Measurements from ENCODE around the gene FAM98B.

The FAM98B gene

GRCh38 chr15:38461066-38461833 is 7.3 kb downstream of the FAM98B start:
- no peak for DNase-seq

DNA sequence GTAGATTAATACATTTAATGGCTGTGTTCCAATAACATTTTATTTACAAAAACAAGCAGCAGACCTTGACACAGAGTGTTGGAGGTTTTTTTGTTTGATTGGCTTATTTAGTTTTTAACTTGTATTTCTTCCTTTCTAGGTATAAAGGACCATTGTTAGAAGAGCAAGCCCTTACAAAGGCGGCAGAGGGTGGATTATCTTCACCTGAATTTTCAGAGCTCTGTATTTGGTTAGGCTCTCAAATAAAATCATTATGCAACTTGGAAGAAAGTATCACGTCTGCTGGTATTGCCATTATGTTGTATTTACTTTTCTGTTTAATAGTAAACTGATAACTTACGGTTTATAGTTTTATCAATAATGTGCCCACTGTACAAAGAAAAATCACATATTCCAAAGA is 10.0 kb downstream of the FAM98B start:
- DNase-seq, result no peak

DNA sequence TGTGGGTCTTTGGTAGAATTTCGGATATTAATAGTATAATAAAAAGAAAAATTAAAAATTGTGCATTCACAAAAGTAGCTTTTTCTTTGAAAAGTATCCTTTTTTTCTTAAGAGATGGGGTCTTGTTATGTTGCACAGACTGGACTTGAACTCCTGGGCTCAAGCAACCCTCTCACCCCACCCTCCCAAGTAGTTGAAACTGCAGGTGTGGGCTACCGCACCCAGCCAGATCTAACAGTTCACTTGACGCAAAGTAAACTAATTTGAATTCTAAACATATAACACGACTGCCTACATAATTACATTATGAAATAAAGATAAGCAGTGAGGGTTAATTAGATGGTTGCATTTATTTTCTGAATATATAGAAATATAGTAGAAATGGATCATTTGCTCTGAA is 10.7 kb downstream of the FAM98B start:
- no peak for DNase-seq

GRCh38 chr15:38470816-38471215 is 16.9 kb downstream of the FAM98B start:
- DNase-seq, result no peak

DNA sequence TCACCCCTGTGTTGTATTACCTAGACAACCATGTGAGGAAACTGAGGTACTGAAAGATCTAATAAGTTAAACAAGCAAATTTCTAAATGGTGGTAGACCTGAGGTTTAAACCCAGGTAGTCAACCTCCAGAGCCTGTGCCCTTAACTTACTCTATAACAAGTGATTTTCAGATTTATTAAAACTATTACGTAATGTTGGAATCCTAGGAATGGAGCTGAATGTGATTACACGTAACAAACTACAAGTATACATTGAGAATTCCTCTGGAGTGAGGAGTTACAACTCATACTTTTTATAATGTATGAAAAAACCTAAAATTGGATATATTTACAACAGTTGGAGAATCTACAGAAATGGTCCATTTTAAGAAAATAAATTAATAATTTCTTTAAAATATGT is 18.0 kb downstream of the FAM98B start:
- no peak for DNase-seq

GRCh38 chr15:38474155-38474757 is 20.3 kb downstream of the FAM98B start:
- DNase-seq, result peak in 1 of 2 experiments; percentile 5

- DNase-seq, result no peak
Measured at GRCh38 chr15:38475361-38475760, 21.4 kb downstream of the FAM98B start.

DNA sequence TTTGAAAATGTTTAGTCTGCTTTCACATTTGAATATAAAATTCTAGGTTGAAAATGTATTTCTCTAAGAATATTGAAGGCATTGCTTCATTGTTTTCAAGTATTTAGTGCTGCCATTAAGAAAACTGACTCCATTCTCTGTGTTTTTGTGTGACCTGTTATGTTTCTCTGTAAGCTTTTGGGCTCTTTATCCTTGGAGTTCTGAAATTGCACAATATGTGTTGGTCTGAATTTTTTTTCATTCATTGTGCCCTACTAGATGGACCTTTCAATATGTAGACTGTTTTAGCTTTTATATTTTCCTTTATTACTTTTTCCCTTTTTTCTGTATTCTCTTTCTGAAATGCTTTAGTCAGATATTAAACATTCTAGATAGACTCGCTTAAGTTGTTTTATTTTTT is 22.2 kb downstream of the FAM98B start:
- no peak for DNase-seq

DNA sequence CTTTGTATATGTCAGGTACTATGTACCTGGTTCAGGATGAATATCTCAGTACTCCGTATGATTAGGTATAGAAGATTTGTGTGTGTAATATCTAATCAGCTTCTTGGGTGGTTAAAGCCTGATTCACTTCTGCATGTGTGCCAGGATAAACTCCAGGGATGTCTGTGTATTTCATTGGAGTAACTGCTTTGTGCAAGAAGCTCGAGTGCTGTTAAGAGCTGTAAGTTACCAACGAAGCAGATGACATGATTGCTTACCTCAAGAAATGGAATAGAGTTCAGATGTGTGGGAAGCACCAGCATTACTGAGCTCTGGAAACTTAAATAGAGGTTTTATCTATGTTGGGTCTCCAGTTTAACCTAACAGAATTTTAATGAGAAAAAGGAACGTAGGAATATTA is 23.7 kb downstream of the FAM98B start:
- no peak for DNase-seq

- DNase-seq, result no peak
Measured at GRCh38 chr15:38479266-38479665, 25.3 kb downstream of the FAM98B start.

DNA sequence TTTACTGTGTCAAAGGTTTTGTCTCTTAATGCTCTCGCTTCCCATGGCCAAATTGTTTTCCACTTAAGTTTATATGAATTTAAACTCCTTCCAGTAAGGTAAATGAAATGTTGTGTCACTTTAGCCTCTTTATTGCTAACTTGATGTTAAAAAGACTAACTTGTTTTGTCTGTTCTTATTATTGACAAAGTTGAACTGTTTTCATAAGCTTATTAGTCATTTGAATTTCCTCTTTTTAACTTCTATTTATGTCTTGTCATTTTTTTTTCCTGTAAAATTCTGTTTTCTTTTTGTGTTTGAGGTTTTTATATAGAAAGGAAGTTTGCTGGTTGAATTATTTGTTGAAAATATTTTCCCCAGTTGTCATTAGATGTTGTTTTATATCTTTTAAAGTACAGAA is 25.8 kb downstream of the FAM98B start:
- DNase-seq, result no peak

GRCh38 chr15:38481113-38481512 is 27.2 kb downstream of the FAM98B start:
- no peak for DNase-seq

- DNase-seq, result no peak
Measured at GRCh38 chr15:38481761-38482160, 27.8 kb downstream of the FAM98B start.

GRCh38 chr15:38482572-38482971 is 28.6 kb downstream of the FAM98B start:
- no peak for DNase-seq

GRCh38 chr15:38486936-38487335 is 33.0 kb downstream of the FAM98B start:
- no peak for DNase-seq

GRCh38 chr15:38487378-38487777 is 33.5 kb downstream of the FAM98B start:
- no peak for DNase-seq

GRCh38 chr15:38490242-38490922 is 36.5 kb downstream of the FAM98B start:
- no peak for DNase-seq

DNA sequence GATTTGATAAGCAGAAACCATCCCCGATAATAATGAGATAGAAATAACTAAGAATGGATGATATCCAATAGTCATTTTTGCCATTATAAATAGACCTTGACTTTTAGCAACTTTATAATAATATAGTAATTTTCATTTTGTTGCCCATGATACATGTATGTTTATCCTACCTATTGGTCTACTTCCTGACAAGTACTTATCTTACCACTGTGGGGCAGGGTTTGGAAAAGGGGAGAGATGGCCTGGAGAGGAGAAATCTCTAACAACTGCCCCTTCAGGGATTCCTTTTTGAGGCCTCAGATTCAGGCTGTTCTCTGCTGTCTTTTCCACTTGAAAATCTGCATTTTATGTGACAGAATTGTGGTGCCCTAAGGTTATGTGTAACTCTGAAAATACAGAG is 42.2 kb downstream of the FAM98B start:
- no peak for DNase-seq

- no peak for DNase-seq
Measured at GRCh38 chr15:38499651-38500050, 45.7 kb downstream of the FAM98B start.

DNA sequence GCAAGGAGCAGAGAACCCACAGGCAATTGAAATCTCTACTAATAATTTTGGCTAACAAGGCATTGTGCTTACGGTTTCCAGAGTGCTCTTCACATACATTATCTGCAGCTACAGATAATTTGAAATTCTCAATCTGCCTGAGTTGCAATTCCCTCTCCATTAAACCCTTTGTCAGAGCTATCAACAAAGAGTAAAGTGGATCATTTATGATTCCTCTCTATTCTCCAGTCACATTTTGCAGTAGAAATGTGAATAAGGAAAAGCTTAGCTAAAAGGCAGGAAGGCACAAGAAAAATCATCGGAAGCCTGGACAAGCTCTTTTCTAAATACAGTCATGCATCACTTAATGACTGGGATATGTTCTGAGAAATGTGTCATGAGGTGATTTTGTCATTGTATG is 49.6 kb downstream of the FAM98B start:
- DNase-seq, result peak in 1 of 2 experiments; percentile 51

- no peak for DNase-seq
Measured at GRCh38 chr15:38504680-38505467, 50.9 kb downstream of the FAM98B start.

- no peak for DNase-seq
Measured at GRCh38 chr15:38506997-38507396, 53.1 kb downstream of the FAM98B start.

DNA sequence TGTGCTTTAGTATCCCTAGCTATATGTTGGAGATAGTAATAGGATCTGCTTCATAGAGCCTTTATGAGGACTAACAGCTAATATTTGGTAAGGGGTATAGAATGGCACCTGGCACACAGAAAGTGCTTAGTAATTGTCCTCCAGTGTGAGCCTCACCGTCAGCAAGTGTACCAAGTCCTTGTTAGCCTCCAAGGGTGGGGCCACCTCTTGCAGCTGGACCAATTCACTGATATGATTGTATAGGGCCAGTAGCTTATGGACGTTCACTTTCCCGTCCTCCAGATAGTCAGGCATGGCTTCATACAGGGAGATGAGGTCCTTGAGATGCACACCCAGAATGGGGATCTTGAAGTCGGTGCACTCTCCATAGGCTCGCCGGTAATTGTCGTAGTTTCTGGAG is 53.6 kb downstream of the FAM98B start:
- DNase-seq, result no peak

All from NCI-H187 (cell line).